RWPE1 (cell line): Measurements from ENCODE around the gene CLEC11A.

ENCODE experiments used
- CTCF ChIA-PET: fragments of 350-600 bp; sonication (Branson Sonifier 250); formaldehyde crosslinking; extraction: SDS; loops from one replicate; lab custom pipeline; 2021; lab: Yijun Ruan, JAX
- POLR2A ChIA-PET: fragments of 400-600 bp; formaldehyde crosslinking; extraction: SDS; loops from one replicate; lab custom pipeline; 2020; ENCODE audit warnings: antibody characterized with exemption; ENCODE audit not compliant: low non-redundant PET; lab: Yijun Ruan, JAX
- DNase-seq: peaks from one replicate; pipeline ENCODE4 v3.0.0; 2012; ENCODE audit warnings: low spot score
- H3K27ac ChIP-seq: fragments of 450-650 bp; 2 replicates; pipeline ENCODE4 v1.5.1; 2017
- TF ChIP-seq, protein P1 (sequence below): fragments of 450-650 bp; conservative IDR thresholded peaks from 2 replicates; pipeline ENCODE4 v1.5.1; 2017; ENCODE audit warnings: low read depth, mild to moderate bottlenecking

Gene CLEC11A

DNA sequence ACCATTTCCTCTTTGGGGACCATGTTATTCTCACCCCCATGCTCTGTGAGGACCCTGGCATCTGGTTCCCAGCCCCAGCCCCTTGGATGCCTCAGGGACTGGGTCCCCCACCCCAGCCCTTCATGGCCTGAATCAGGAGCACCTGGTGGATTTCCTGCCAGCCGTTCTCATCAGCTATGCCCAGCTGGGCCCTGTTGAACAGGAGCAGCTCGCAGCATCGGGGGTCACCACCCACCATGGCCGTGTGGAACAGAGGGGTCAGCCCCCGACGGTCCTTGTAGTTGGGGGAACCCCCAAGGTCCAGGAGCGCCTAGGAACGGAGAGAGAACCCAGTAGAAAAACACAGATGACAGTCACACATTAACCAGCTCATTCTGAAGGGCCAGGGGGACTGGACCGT, 11.4 kb upstream of the CLEC11A start:
- no peak for DNase-seq
- TF ChIP-seq, protein P1, sequence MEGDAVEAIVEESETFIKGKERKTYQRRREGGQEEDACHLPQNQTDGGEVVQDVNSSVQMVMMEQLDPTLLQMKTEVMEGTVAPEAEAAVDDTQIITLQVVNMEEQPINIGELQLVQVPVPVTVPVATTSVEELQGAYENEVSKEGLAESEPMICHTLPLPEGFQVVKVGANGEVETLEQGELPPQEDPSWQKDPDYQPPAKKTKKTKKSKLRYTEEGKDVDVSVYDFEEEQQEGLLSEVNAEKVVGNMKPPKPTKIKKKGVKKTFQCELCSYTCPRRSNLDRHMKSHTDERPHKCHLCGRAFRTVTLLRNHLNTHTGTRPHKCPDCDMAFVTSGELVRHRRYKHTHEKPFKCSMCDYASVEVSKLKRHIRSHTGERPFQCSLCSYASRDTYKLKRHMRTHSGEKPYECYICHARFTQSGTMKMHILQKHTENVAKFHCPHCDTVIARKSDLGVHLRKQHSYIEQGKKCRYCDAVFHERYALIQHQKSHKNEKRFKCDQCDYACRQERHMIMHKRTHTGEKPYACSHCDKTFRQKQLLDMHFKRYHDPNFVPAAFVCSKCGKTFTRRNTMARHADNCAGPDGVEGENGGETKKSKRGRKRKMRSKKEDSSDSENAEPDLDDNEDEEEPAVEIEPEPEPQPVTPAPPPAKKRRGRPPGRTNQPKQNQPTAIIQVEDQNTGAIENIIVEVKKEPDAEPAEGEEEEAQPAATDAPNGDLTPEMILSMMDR = no peak
- POLR2A ChIA-PET = no interaction called here
- H3K27ac ChIP-seq = no peak overlapping the region
- CTCF ChIA-PET = no interaction called here

DNA sequence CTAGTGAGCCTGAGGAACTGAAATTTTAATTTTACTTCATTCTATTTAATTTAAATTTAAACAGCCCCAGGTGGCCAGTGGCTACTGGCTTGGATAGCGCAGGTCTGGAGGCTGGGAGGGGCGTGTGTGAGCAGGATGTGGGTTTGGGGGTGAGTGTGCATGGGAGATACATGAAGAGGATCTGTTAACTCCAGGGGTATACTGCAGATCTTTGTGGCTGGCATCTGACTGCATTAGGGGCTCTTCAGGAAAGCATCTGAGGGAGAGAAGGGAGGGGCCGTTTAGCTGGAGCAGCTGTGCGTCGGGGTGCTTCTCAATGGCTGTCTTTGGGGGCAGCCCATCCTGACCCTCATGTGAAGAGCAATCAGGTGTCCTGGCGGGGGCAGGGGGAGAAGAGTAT, 10.3 kb upstream of the CLEC11A start:
- TF ChIP-seq, protein P1 = no peak
- POLR2A ChIA-PET = no interaction called here
- no peak for DNase-seq
- CTCF ChIA-PET = no interaction called here
- no peak overlapping the region for H3K27ac ChIP-seq

DNA sequence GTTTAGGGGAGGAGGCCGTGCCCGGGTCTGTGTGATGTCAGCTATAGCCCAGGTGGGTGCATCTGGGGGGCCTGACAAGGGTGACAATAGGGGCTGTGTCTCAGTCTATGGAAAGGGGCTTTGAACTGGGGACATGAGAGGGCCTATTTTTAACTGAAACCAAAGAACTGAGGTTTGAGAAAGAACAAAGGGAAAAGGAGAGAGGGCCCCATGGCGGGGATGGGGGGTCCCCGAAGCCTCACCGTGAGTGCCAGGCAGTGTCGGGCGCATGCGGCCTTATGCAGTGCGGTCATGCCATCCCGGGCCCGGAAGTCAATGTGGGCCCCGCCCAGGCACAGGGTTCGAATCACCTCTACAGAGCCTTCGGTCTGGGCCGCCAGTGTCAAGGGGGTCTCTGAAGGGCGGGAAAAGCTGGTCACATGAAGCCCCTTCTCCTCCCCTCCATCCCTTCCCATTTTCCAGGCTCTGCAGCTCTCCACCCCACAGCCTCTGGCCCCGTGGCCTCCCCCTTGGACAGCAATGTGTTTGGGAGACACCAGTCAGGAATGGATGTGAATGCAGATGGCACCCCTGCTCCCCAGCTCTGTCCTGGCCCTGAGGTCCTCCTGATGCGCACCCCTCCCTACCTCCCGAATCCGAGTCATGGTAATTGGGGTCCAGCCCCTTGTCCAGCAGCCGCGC, 9.5 kb upstream of the CLEC11A start:
- CTCF ChIA-PET = interaction anchor here (0.8 to 1.6 kb wide), 3 partner anchors 9 to 11 kb away, joined by 3 read pairs; partner anchors contain the start of gene CLEC11A
- TF ChIP-seq, protein P1 = no peak
- H3K27ac ChIP-seq = no peak overlapping the region
- DNase-seq = no peak
- POLR2A ChIA-PET = no interaction called here

DNA sequence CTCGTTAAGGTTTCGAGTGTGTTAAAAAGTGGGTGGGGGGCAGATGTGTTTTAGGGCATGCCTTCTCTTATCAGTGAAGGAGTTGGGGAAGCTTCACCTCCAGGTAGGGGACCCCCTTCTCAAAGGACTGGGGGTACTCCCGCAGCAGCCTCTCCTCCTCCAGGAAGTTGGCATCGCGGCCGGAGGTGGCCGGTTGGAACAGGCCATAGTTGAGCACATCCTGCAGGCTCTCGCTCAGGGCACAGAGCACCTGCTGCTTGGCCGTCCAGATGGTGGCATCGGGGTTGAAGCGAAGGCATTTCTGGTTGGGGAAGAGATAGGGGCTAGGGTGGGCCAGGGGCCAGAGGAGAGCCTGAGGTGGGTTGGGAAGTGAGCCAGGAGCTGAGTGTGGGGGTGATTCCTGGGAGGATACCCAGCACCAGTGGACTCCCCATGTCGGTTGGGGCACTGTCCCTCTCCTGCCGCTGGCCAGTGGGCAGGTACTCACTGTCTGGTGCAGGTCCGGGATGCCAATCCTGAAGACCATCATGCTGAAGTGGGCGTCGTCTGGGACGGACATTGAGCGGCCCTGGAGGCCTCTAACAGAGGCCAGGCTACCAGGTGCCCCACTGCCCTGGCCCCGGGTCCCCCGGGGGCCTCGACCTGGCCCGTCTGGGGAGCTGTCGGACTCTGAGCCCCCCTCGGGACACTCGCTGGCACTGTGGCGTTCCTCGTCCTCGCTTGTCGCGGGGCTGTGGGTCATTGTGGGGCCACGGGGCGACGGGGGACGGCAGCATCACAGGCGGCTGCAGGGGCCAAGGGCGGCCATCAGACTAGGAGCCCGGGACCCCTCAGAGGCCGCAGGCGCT, 6.8 kb upstream of the CLEC11A start:
- H3K27ac ChIP-seq = no peak overlapping the region
- POLR2A ChIA-PET = no interaction called here
- no peak for DNase-seq
- CTCF ChIA-PET = no interaction called here
- TF ChIP-seq, protein P1 = no peak

DNA sequence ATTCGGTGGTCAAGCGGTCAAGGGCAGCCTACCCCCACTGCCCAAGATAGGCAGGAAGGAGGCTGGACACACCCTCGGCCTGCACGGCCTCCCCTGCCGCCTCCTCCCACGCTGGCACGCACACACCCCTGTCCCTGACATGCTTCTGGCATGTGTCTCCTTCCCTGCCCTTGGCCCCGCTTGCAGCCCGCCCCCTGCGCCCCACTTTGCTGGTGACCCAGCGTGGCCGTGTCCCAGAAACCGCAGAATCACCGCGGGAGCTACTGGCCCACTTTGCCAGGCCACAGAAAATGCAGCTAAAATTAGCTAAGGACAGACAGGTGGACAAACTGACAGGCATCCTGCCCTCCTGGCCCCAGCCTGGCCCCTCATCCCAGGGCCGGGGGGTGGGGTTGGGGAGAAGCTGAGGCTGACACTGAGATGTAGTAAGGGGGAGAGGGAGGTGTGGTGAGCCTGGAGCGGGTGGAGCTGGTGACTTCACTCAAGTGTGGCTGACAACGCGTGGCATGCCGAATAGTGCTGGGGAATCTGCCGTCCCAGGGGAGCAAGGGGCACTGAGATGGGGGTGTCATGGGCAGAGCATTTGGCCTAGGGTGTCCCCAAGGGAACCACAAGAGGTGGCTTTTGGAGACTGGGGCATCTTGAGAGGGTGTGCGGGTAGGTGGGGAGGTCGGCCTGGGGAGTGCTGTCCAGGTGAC, 6.0 kb upstream of the CLEC11A start:
- H3K27ac ChIP-seq = no peak overlapping the region
- no peak for DNase-seq
- CTCF ChIA-PET = interaction anchor here (0.7 kb wide), 1 partner anchor 348 kb away, joined by 5 read pairs; no protein-coding TSS in a partner anchor
- TF ChIP-seq, protein P1 = no peak
- POLR2A ChIA-PET = no interaction called here

DNA sequence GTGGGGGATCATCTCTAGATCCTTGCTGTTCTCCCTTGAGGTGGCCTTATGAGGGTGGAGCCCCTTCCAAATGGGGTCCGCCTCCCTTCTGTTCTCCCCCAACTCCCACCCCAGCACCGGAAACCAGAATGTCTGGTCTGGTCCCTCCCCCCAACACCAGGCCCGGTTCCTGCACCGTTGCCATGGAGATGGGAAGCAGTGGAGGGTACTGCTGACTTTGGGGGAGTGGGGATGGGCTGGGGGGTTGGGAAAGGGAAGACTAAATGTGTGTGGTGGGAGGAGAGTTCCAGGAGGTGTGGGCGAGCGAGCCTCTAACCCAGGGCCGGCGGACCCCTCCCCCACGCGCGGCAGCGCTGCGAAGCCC, 5.3 kb upstream of the CLEC11A start:
- TF ChIP-seq, protein P1 = no peak
- no peak for DNase-seq
- H3K27ac ChIP-seq = no peak overlapping the region
- POLR2A ChIA-PET = no interaction called here
- CTCF ChIA-PET = no interaction called here
